ENCODE data around the gene CDYL2.

DNA sequence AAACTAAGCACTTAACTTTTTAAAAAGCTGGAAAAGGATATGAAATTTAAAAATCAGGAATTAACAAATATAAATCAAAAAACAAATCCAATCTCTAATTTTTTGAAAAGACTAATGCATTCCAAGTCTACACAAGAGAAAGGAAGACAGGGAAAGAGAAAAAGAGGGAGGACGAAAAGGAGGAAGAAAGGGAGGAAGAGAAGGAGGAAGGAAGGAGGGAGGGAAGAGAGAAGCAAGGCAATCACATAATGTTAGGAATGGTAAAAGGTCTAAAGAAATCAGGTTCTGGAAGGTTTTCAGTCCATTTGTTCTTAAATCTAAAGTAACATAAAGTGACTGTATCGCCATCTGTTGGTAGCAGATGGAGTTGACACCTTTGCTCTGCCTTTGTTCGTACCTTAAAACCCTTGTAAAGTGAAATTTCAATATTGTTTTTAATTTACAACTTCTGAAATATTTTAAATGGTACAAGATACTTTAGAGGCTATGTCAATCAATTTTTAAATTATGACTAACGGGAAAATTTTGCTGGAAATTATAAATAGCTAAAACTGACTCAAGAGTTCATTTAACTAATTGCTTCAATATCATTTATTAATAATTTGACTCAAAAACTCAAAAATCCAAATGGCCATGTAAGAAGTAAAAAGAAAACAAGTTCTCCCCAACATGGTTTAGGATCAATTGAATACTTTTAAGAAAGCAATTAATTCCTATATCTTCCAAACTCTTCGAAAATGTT lies 20.4 kb upstream of the CDYL2 start:
- TF ChIP-seq, protein P1, sequence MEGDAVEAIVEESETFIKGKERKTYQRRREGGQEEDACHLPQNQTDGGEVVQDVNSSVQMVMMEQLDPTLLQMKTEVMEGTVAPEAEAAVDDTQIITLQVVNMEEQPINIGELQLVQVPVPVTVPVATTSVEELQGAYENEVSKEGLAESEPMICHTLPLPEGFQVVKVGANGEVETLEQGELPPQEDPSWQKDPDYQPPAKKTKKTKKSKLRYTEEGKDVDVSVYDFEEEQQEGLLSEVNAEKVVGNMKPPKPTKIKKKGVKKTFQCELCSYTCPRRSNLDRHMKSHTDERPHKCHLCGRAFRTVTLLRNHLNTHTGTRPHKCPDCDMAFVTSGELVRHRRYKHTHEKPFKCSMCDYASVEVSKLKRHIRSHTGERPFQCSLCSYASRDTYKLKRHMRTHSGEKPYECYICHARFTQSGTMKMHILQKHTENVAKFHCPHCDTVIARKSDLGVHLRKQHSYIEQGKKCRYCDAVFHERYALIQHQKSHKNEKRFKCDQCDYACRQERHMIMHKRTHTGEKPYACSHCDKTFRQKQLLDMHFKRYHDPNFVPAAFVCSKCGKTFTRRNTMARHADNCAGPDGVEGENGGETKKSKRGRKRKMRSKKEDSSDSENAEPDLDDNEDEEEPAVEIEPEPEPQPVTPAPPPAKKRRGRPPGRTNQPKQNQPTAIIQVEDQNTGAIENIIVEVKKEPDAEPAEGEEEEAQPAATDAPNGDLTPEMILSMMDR (conservative IDR thresholded peaks at IDR 0.05; ENCODE audit: low read depth, low read length) = peak; percentile 72
- TF ChIP-seq EZH2 (IDR thresholded peaks at IDR 0.05; ENCODE audit: low read length, unreplicated experiment) (no peak), EZH2phosphoT487 (IDR thresholded peaks at IDR 0.05; ENCODE audit: borderline replicate concordance, low read length) (no peak)
